Glutamatergic neuron (in vitro differentiated cells): ENCODE measurements around the gene GRM4. TPM values are rescaled to one million over a fixed set of nuclear protein-coding genes. Genes with fewer than 3 reads are reported as not detected.

Experiments used
- DNase-seq: peaks from one replicate; pipeline ENCODE4 v3.0.0; 2022
- H3K27ac Mint-ChIP-seq: one replicate; pipeline ENCODE4 v1.8.0; 2020; ENCODE audit warnings: mild to moderate bottlenecking, mixed read lengths, inconsistent platforms; ENCODE audit not compliant: unreplicated experiment
- H3K27me3 Mint-ChIP-seq: one replicate; pipeline ENCODE4 v1.8.0; 2020; ENCODE audit warnings: mild to moderate bottlenecking, moderate library complexity, mixed read lengths, inconsistent platforms; ENCODE audit not compliant: unreplicated experiment
- H3K36me3 Mint-ChIP-seq: one replicate; pipeline ENCODE4 v1.8.0; 2020; ENCODE audit warnings: mild to moderate bottlenecking, mixed read lengths, inconsistent platforms; ENCODE audit not compliant: unreplicated experiment
- H3K4me1 Mint-ChIP-seq: one replicate; pipeline ENCODE4 v1.8.0; 2020; ENCODE audit warnings: mild to moderate bottlenecking, low read depth, mixed read lengths, inconsistent platforms; ENCODE audit not compliant: unreplicated experiment
- H3K4me3 Mint-ChIP-seq: one replicate; pipeline ENCODE4 v1.8.0; 2020; ENCODE audit warnings: mild to moderate bottlenecking, mixed read lengths, inconsistent platforms; ENCODE audit not compliant: unreplicated experiment
- H3K9me3 Mint-ChIP-seq: one replicate; pipeline ENCODE4 v1.8.0; 2020; ENCODE audit warnings: mild to moderate bottlenecking, moderate library complexity, mixed read lengths, inconsistent platforms; ENCODE audit not compliant: unreplicated experiment
- CTCF ChIP-seq: fragments of 200-600 bp; sonication (generic); IDR thresholded peaks from one replicate; pipeline ENCODE4 v1.5.0; 2021; ENCODE audit not compliant: partially characterized antibody, unreplicated experiment
- total RNA-seq: library from RNA; stranded (reverse); fragmentation: NEBNext Ultra II Directional; extraction: Animal tissue kit (Norgen Biotek cat#: 25700); gene quantifications from one replicate; pipeline ENCODE4 v1.2.1, GENCODE V29; 2021; ENCODE audit not compliant: unreplicated experiment

The GRM4 gene
- total RNA-seq, 1 donor from 2014 or later, result 119 TPM

- peaks cover 1% of the 10 kb centered on the region for H3K9me3 Mint-ChIP-seq
These were observed 110.7 kb downstream of the GRM4 start for GRCh38 chr6:34035161-34035560.

GRCh38 chr6:34032856-34033255 is 113.0 kb downstream of the GRM4 start:
- no peak overlapping the region for H3K4me3 Mint-ChIP-seq
- H3K4me1 Mint-ChIP-seq, result peaks cover 15% of the 10 kb centered on the region
- no peak overlapping the region for H3K27ac Mint-ChIP-seq
- H3K9me3 Mint-ChIP-seq, result peaks cover 3% of the 10 kb centered on the region
- no peak for TF ChIP-seq CTCF
- peaks cover 9% of the 10 kb centered on the region for H3K27me3 Mint-ChIP-seq
- peaks cover 5% of the 10 kb centered on the region for H3K36me3 Mint-ChIP-seq
- DNase-seq, result no peak

More at GRCh38 chr6:34035161-34035560, 110.7 kb downstream of the GRM4 start:
- Mint-ChIP-seq H3K4me3 (no peak overlapping the region), H3K27me3 (peaks cover 8% of the 10 kb centered on the region), H3K36me3 (peaks cover 5% of the 10 kb centered on the region), H3K4me1 (peaks cover 13% of the 10 kb centered on the region), H3K27ac (no peak overlapping the region)
- no peak for TF ChIP-seq CTCF
- DNase-seq, result no peak

- Mint-ChIP-seq H3K36me3 (peaks cover 5% of the 10 kb centered on the region), H3K4me1 (peaks cover 15% of the 10 kb centered on the region), H3K27ac (peak overlapping the region; percentile 28), H3K4me3 (no peak overlapping the region), H3K9me3 (peaks cover 3% of the 10 kb centered on the region), H3K27me3 (peaks cover 9% of the 10 kb centered on the region)
- no peak for TF ChIP-seq CTCF
- DNase-seq, result no peak
These were observed 114.1 kb downstream of the GRM4 start for GRCh38 chr6:34031625-34032383.

GRCh38 chr6:34030831-34031624 is 114.9 kb downstream of the GRM4 start:
- Mint-ChIP-seq H3K4me1 (peaks cover 15% of the 10 kb centered on the region), H3K27ac (no peak overlapping the region), H3K9me3 (peaks cover 3% of the 10 kb centered on the region), H3K27me3 (peaks cover 7% of the 10 kb centered on the region), H3K4me3 (no peak overlapping the region), H3K36me3 (peaks cover 5% of the 10 kb centered on the region)
- DNase-seq, result no peak
- no peak for TF ChIP-seq CTCF
